ENCODE measurements around the gene LGALS7B. TPM values are rescaled to one million over a fixed set of nuclear protein-coding genes. Genes with fewer than 3 reads are reported as not detected.

LGALS7B gene
- total and polyA plus RNA-seq, 2 donors (not counting 1 experiment from before 2014, with no cell fraction given), result not detected

GRCh38 chr19:38815059-38816001 is 26.3 kb downstream of the LGALS7B start:
- intact Hi-C loops (cut with micrococcal nuclease), result no loop called here
- H3K27me3 ChIP-seq (replicated peaks in 1 of 4; ENCODE audit: control extremely low read depth in 1 of 4, control insufficient read depth in 3 of 4, insufficient read depth in 4 of 4, low read length in 3 of 4), result no peaks in the 10 kb centered on the region
- Mint-ChIP-seq H3K27ac (peak overlapping the region; percentile 32), H3K9me3 (ENCODE audit: insufficient read depth) (no peaks in the 10 kb centered on the region), H3K4me1 (peaks cover 2% of the 10 kb centered on the region), H3K27me3 (no peaks in the 10 kb centered on the region), H3K4me3 (no peak overlapping the region)
- H3K4me2 ChIP-seq (replicated peaks; ENCODE audit: low read depth, low read length, poor library complexity, severe bottlenecking), result no peak overlapping the region
- no peak overlapping the region for H3K27ac ChIP-seq (ENCODE audit: low read length in 2 of 2)
- ATAC-seq (ENCODE audit: low read depth) (no peak), DNase-seq (no peak)
- H2AFZ ChIP-seq (ENCODE audit: insufficient read depth, low read depth, low read length, poor library complexity, severe bottlenecking), result no peak overlapping the region
- H3K36me3 ChIP-seq (replicated peaks in 1 of 2; ENCODE audit: control extremely low read depth in 1 of 2, control insufficient read depth in 1 of 2, extremely low read depth in 1 of 2, insufficient read depth in 2 of 2, low read length in 1 of 2), result peaks cover 0 to 38% of the 10 kb centered on the region in 2 experiments
- no peaks in the 10 kb centered on the region for H3K4me1 ChIP-seq (ENCODE audit: control insufficient read depth in 2 of 2, insufficient read depth in 2 of 2, low read length in 2 of 2)
- no peak overlapping the region for H3K9ac ChIP-seq (ENCODE audit: low read length)
- no peaks in the 10 kb centered on the region for H3K79me2 ChIP-seq (ENCODE audit: control insufficient read depth, insufficient read depth, low read length)
- 97% methylated on average over 33 of the region's 34 CpGs for WGBS (ENCODE audit: insufficient coverage)
- H3K9me3 ChIP-seq (ENCODE audit: control extremely low read depth in 1 of 3, control insufficient read depth in 2 of 3, insufficient read depth in 1 of 3, low read length in 2 of 3), result no peaks in the 10 kb centered on the region
- POLR2A ChIA-PET, result no interaction called here
- no peak overlapping the region for H3K4me3 ChIP-seq (ENCODE audit: control extremely low read depth in 1 of 5, extremely low read depth in 1 of 5, insufficient read depth in 1 of 5, low read depth in 2 of 5, low read length in 4 of 5)
- CTCF ChIA-PET, result interaction anchor here (1.8 kb wide), 1 partner anchor 72 kb away, joined by 5 read pairs; no protein-coding TSS in a partner anchor
- no peak for TF ChIP-seq CTCF (IDR thresholded peaks at IDR 0.05)
- no peak for TF ChIP-seq EZH2 (IDR thresholded peaks at IDR 0.05; ENCODE audit: borderline replicate concordance, insufficient read depth, low read depth, low read length, poor library complexity, severe bottlenecking)
- peaks cover 19% of the 10 kb centered on the region for H4K20me1 ChIP-seq (ENCODE audit: control insufficient read depth, insufficient read depth, low read length, poor library complexity, severe bottlenecking)

Measured in B cell (primary cell).